Fibroblast of villous mesenchyme (primary cell): Measurements from ENCODE around the gene NUDT15. TPM values are rescaled to one million over a fixed set of nuclear protein-coding genes. Genes with fewer than 3 reads are reported as not detected.

ENCODE experiments used
- DNase-seq: peaks from one replicate; pipeline ENCODE4 v3.0.0-alpha.2; 2010; ENCODE audit warnings: low read depth
- H3K4me3 ChIP-seq: 2 replicates; pipeline ENCODE4 v1.5.1; 2011; ENCODE audit warnings: low read depth, mild to moderate bottlenecking, low read length
- total RNA-seq: library from RNA; depleted of rRNA; stranded (reverse); fragments of >200 nt; gene quantifications from 2 replicates; pipeline ENCODE4 v1.2.3, GENCODE V29; 2012
- TF ChIP-seq, protein P1 (sequence below): IDR thresholded peaks from 2 replicates; pipeline ENCODE4 v1.5.1; 2012; ENCODE audit warnings: low read depth, mild to moderate bottlenecking, low read length; ENCODE audit not compliant: insufficient read depth

NUDT15 gene
- total RNA-seq, 1 donor, result 23.7 TPM

DNA sequence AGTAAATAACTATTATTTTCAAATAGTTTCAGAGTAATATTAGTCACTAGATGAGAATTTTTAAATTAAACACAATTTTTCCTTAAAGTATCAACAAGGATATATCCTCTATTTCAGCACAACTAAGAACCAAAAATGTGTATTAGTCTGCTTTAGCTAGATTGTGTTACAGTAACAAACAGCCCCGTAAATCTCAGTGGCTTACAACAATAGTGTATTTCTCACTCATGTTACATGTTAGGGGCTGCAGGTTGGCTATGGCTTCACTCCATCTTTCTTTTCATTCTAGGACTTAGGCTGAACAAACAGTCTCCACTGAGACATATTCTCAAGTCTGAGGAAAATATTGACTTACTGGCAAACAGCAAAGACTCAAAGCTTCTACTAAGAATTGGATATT lies 24.9 kb upstream of the NUDT15 start:
- DNase-seq, result no peak
- TF ChIP-seq, protein P1, sequence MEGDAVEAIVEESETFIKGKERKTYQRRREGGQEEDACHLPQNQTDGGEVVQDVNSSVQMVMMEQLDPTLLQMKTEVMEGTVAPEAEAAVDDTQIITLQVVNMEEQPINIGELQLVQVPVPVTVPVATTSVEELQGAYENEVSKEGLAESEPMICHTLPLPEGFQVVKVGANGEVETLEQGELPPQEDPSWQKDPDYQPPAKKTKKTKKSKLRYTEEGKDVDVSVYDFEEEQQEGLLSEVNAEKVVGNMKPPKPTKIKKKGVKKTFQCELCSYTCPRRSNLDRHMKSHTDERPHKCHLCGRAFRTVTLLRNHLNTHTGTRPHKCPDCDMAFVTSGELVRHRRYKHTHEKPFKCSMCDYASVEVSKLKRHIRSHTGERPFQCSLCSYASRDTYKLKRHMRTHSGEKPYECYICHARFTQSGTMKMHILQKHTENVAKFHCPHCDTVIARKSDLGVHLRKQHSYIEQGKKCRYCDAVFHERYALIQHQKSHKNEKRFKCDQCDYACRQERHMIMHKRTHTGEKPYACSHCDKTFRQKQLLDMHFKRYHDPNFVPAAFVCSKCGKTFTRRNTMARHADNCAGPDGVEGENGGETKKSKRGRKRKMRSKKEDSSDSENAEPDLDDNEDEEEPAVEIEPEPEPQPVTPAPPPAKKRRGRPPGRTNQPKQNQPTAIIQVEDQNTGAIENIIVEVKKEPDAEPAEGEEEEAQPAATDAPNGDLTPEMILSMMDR, result no peak

DNA sequence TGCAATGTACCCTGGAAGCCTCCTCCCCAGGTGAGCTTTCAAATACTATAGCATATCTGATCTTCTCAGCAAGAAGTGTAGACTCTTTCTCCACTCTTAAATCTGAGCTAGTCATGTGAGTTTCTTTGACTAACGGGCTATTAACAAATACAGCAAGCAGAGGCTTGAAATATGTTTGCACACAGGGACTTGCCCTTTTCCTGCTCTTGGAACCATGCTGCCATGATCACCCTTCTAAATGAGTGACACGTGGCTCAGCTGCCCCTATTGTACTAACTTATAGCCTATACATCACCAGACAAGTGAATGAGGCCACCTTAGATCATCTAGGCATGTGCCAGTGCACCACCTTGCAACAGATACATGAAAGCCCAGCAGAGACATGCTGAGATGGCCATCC lies 23.2 kb upstream of the NUDT15 start:
- no peak for DNase-seq
- TF ChIP-seq, protein P1, result no peak
- no peak overlapping the region for H3K4me3 ChIP-seq

More for the DNA sequence above, 24.9 kb upstream of the NUDT15 start:
- H3K4me3 ChIP-seq, result no peak overlapping the region

DNA sequence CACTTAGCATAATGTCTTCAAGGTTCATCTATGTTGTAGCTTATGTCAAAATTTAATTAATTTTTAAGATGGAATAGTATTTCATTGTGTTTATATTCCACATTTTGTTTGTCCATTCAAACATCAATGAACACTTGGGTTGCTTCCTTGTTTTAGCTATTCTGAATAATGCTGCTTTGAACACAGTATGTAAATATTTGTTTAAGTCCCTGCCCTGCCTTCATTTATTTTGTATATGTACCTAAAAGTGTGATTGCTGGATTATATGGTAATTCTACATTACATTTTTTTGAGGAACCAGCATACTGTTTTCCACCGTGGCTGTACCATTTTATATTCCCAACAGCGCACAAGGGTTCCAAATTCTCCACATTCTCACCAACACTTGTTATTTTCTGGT lies 18.9 kb upstream of the NUDT15 start:
- no peak for DNase-seq
- H3K4me3 ChIP-seq, result no peak overlapping the region
- TF ChIP-seq, protein P1, result no peak

DNA sequence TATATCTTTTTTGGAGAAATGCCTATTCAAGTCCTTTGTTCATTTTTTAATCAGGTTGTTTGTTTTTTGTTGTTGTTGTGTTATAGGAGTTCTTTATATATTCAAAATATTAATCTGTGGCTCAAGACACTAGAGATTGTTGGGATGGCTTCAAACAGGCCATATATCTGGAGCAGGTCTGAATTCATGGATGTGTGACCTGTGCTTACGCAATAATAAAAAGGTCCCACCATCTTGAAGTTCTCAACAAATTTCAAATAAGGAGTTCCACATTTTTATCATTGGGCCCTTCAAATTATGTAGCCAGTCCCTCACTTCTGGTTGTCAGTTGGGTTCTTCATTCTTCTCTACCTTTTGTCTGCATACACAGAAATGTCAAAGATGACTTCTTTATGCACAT lies 17.7 kb upstream of the NUDT15 start:
- no peak overlapping the region for H3K4me3 ChIP-seq
- TF ChIP-seq, protein P1, result no peak
- DNase-seq, result no peak

DNA sequence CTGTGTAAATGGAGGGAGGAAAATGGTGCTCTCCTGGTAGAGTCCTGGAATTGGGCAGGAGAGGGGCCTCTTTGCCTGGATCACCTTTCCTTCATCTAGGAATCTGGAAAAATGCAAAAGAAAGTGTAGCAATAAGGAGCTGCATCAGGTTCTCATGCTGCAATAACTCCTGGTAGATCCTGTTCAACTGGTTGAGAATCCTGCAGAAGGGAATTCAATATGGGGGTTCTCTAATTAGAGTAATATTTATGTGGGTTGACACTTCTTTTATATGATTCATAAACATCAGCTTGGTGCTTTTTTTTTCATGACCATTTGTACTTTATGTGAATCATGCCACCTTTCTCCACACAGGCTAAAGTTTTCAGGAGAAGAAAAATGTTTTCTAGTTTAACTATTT lies 9.5 kb upstream of the NUDT15 start:
- TF ChIP-seq, protein P1, result no peak
- no peak for DNase-seq
- no peak overlapping the region for H3K4me3 ChIP-seq

DNA sequence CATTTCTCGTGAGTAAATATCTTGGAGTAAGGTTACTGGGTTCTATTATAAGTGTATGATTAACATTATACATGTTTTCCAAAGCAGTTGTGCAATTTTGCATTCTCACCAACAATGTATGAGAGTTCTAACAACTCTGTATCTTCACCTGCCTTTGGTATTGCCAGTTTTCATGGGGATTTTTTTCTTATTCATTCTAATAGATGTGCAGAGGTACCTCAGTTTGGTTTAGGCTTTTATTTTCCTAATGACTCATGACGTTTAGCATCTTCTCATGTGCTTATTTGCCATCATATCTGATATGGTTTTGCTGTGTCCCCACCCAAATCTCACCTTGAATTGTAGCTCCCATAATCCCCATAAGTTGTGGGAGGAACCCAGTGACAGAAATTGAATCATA lies 7.7 kb upstream of the NUDT15 start:
- DNase-seq, result no peak
- no peak overlapping the region for H3K4me3 ChIP-seq
- TF ChIP-seq, protein P1, result no peak

DNA sequence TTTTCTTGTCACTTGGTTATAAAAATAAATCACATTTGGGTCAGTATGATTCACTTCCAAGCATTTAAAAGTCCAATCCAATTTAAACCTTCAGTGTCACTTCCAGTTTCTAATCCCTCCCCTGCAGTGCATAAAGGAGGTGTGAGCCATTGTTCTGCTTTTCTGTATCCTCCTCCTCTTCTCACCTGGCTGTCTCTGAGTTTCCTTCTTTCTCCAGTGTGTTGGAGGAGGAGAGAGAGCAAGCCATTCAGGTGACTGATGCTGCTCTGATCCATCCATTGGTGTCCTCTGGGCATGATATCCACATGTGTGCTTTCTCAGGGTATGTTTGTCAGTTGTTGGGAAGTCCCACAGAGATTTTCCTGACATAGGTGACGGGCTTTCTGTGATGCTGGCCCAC lies 1.2 kb downstream of the NUDT15 start:
- no peak for DNase-seq
- TF ChIP-seq, protein P1, result no peak
- no peak overlapping the region for H3K4me3 ChIP-seq
